HEK293 (cell line): ENCODE measurements around the gene SAPCD1.
A peak's percentile ranks its signal among the peaks of the same experiment; 100 is the strongest.

Experiments
- CTCF ChIA-PET: fragments of 350-600 bp; formaldehyde crosslinking; extraction: SDS; loops from one replicate; lab custom pipeline; 2021; ENCODE audit warnings: antibody characterized with exemption; lab: Yijun Ruan, JAX
- POLR2A ChIA-PET: fragments of 300-600 bp; formaldehyde crosslinking; extraction: SDS; loops from one replicate; lab custom pipeline; 2020; ENCODE audit warnings: antibody characterized with exemption, inconsistent platforms; lab: Yijun Ruan, JAX
- H3K27ac ChIP-seq: fragments of 200-500 bp; sonication (Bioruptor generic); 2 replicates; pipeline ENCODE4 v1.5.1; 2014; ENCODE audit warnings: low read depth, low read length, control low read depth, inconsistent platforms; ENCODE audit errors: extremely low read depth
- H3K36me3 ChIP-seq, 2 experiments: fragments of 200-500 bp in 1 of 2; sonication (Bioruptor generic) in 1 of 2; 1 replicate in 1 of 2; 2 replicates in 1 of 2; pipeline ENCODE4 v1.5.1; 2014 to 2017; ENCODE audit warnings: inconsistent platforms in 2 of 2, low read length in 2 of 2; ENCODE audit not compliant: control insufficient read depth in 2 of 2, insufficient read depth in 1 of 2
- H3K4me1 ChIP-seq: fragments of 200-500 bp; sonication (Bioruptor generic); 2 replicates; pipeline ENCODE4 v1.5.1; 2014; ENCODE audit warnings: mild to moderate bottlenecking, low read length, inconsistent platforms; ENCODE audit not compliant: control insufficient read depth, insufficient read depth
- H3K4me3 ChIP-seq: 2 replicates; pipeline ENCODE4 v1.5.1; 2011; ENCODE audit warnings: low read depth, mild to moderate bottlenecking, control low read depth, low read length, moderate library complexity
- H3K9me3 ChIP-seq: fragments of 200-500 bp; sonication (Bioruptor generic); 2 replicates; pipeline ENCODE4 v1.5.1; 2014; ENCODE audit warnings: low read depth, low read length, inconsistent platforms; ENCODE audit not compliant: control insufficient read depth, insufficient read depth
- FEZF1 ChIP-seq: fragments of 450-650 bp; formaldehyde crosslinking; IDR thresholded peaks from 2 replicates; pipeline ENCODE4 v1.5.1; 2016; ENCODE audit warnings: missing biosample characterization, missing genetic modification characterization
- GFI1B ChIP-seq: fragments of 450-650 bp; formaldehyde crosslinking; IDR thresholded peaks from 2 replicates; pipeline ENCODE4 v1.5.1; 2016; ENCODE audit warnings: missing biosample characterization, missing genetic modification characterization
- HOXC10 ChIP-seq: sonication (generic); formaldehyde crosslinking; IDR thresholded peaks from 2 replicates; pipeline ENCODE4 v1.8.1; 2023; ENCODE audit warnings: mild to moderate bottlenecking, missing genetic modification reagents
- HOXD13 ChIP-seq: sonication (generic); formaldehyde crosslinking; IDR thresholded peaks from 2 replicates; pipeline ENCODE4 v1.8.0; 2022; ENCODE audit warnings: missing genetic modification reagents, borderline replicate concordance
- KLF16 ChIP-seq: fragments of 450-650 bp; formaldehyde crosslinking; IDR thresholded peaks from 2 replicates; pipeline ENCODE4 v1.5.1; 2017; ENCODE audit warnings: missing biosample characterization, missing genetic modification characterization
- WT1 ChIP-seq: fragments of 450-650 bp; formaldehyde crosslinking; IDR thresholded peaks from 2 replicates; pipeline ENCODE4 v1.5.1; 2016; ENCODE audit warnings: missing biosample characterization, missing genetic modification characterization
- ZBTB20 ChIP-seq: fragments of 450-650 bp; formaldehyde crosslinking; IDR thresholded peaks from 2 replicates; pipeline ENCODE4 v1.5.1; 2016; ENCODE audit warnings: missing biosample characterization, missing genetic modification characterization
- ZBTB21 ChIP-seq: fragments of 450-650 bp; formaldehyde crosslinking; IDR thresholded peaks from 2 replicates; pipeline ENCODE4 v1.5.1; 2017; ENCODE audit warnings: missing biosample characterization, missing genetic modification characterization
- ZNF10 ChIP-seq: fragments of 450-650 bp; formaldehyde crosslinking; IDR thresholded peaks from 2 replicates; pipeline ENCODE4 v1.5.1; 2017; ENCODE audit warnings: missing biosample characterization, missing genetic modification characterization
- ZNF114 ChIP-seq: fragments of 450-650 bp; formaldehyde crosslinking; IDR thresholded peaks from 2 replicates; pipeline ENCODE4 v1.5.0; 2017; ENCODE audit warnings: missing biosample characterization, missing genetic modification characterization
- ZNF140 ChIP-seq: fragments of 450-650 bp; formaldehyde crosslinking; IDR thresholded peaks from 2 replicates; pipeline ENCODE4 v1.5.1; 2016; ENCODE audit warnings: missing biosample characterization, missing genetic modification characterization
- ZNF221 ChIP-seq: fragments of 450-650 bp; formaldehyde crosslinking; IDR thresholded peaks from 2 replicates; pipeline ENCODE4 v1.5.1; 2017; ENCODE audit warnings: missing biosample characterization, missing genetic modification characterization, borderline replicate concordance
- ZNF324 ChIP-seq: fragments of 450-650 bp; formaldehyde crosslinking; IDR thresholded peaks from 2 replicates; pipeline ENCODE4 v1.5.1; 2016; ENCODE audit warnings: missing biosample characterization, missing genetic modification characterization
- ZNF366 ChIP-seq: fragments of 450-650 bp; formaldehyde crosslinking; conservative IDR thresholded peaks from 2 replicates; pipeline ENCODE4 v1.5.1; 2016; ENCODE audit warnings: missing biosample characterization, missing genetic modification characterization
- ZNF37A ChIP-seq: fragments of 450-650 bp; IDR thresholded peaks from 2 replicates; pipeline ENCODE4 v1.5.1; 2018; ENCODE audit warnings: missing biosample characterization, missing genetic modification characterization
- ZNF426 ChIP-seq: fragments of 450-650 bp; formaldehyde crosslinking; IDR thresholded peaks from 2 replicates; pipeline ENCODE4 v1.5.1; 2017; ENCODE audit warnings: missing biosample characterization, missing genetic modification characterization, mild to moderate bottlenecking, inconsistent platforms, moderate library complexity
- ZNF433 ChIP-seq: fragments of 450-650 bp; formaldehyde crosslinking; IDR thresholded peaks from 2 replicates; pipeline ENCODE4 v1.5.1; 2016; ENCODE audit warnings: missing biosample characterization, missing genetic modification characterization, low read depth
- ZNF529 ChIP-seq: fragments of 450-650 bp; formaldehyde crosslinking; IDR thresholded peaks from 2 replicates; pipeline ENCODE4 v1.5.1; 2017; ENCODE audit warnings: missing genetic modification characterization, missing biosample characterization; ENCODE audit not compliant: insufficient replicate concordance
- ZNF621 ChIP-seq: fragments of 450-650 bp; formaldehyde crosslinking; IDR thresholded peaks from 2 replicates; pipeline ENCODE4 v1.5.1; 2017; ENCODE audit warnings: missing biosample characterization, missing genetic modification characterization
- ZNF626 ChIP-seq: fragments of 450-650 bp; sonication (Bioruptor Pico); formaldehyde crosslinking; IDR thresholded peaks from 2 replicates; pipeline ENCODE4 v1.5.1; 2018; ENCODE audit warnings: missing biosample characterization, missing genetic modification characterization, inconsistent platforms
- ZNF76 ChIP-seq: fragments of 450-650 bp; formaldehyde crosslinking; IDR thresholded peaks from 2 replicates; pipeline ENCODE4; 2016; ENCODE audit warnings: low read depth, missing biosample characterization, missing genetic modification characterization, borderline replicate concordance
- TF ChIP-seq, protein P1 (sequence below): fragments of 450-650 bp; formaldehyde crosslinking; IDR thresholded peaks from 2 replicates; pipeline ENCODE4 v1.5.1; 2016; ENCODE audit warnings: missing biosample characterization, missing genetic modification characterization
- TF ChIP-seq, protein P2 (sequence below): fragments of 450-650 bp; formaldehyde crosslinking; optimal IDR thresholded peaks from 2 replicates; pipeline ENCODE3; 2016; ENCODE audit warnings: missing biosample characterization, mild to moderate bottlenecking, missing genetic modification characterization
- TF ChIP-seq, protein P3 (sequence below): fragments of 450-650 bp; formaldehyde crosslinking; IDR thresholded peaks from 2 replicates; pipeline ENCODE4 v1.5.1; 2016; ENCODE audit warnings: missing biosample characterization, missing genetic modification characterization

The SAPCD1 gene

DNA sequence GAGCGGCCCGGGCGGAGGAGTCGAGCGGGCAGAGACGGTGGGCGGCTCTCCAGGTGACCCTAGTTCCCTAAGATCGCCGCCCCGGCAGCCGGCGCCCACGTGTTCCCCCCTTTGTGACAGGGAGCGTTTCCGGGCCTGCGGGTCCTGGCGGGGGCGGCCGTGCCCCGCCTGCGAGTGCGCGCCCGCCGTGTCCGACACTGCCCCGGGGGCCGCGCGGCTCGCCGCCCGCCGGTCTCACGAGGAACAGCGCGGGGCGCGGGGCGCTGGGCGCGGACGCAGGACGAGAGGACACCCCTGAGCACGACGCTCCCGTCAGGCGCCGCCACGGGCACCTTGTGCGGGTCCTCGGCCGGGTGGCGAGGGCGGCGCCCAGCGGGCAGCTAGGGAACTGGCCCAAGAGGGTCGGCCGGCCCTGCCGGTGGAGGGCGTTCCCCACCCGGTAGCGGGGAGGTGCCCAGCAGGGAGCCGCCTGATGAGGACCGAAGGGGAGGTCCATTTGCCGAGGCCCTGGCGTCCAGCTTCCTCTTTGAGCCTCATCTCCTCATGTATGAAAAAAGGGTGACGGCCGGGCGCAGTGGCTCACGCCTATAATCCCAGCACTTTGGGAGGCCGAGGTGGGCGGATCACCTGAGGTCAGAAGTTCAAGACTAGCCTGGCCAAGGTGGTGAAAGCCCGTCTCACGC, 33.3 kb downstream of the SAPCD1 start, which contains the start of gene VARS1 (continued):
- TF ChIP-seq ZNF529 (tag by site-specific recombination) (no peak), ZNF114 (tag by site-specific recombination) (no peak), ZBTB21 (tag by site-specific recombination) (0 out of 2 replicates have a peak, but pooled peaks have one; percentile 31), ZNF426 (tag by site-specific recombination) (no peak), ZNF10 (peak; percentile 94), WT1 (tag by site-specific recombination) (peak; percentile 86)
- TF ChIP-seq, protein P1, sequence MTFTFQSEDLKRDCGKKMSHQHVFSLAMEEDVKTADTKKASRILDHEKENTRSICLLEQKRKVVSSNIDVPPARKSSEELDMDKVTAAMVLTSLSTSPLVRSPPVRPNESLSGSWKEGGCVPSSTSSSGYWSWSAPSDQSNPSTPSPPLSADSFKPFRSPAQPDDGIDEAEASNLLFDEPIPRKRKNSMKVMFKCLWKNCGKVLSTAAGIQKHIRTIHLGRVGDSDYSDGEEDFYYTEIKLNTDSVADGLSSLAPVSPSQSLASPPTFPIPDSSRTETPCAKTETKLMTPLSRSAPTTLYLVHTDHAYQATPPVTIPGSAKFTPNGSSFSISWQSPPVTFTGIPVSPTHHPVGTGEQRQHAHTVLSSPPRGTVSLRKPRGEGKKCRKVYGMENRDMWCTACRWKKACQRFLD (tag by site-specific recombination) = peak; percentile 96
- TF ChIP-seq, protein P2, sequence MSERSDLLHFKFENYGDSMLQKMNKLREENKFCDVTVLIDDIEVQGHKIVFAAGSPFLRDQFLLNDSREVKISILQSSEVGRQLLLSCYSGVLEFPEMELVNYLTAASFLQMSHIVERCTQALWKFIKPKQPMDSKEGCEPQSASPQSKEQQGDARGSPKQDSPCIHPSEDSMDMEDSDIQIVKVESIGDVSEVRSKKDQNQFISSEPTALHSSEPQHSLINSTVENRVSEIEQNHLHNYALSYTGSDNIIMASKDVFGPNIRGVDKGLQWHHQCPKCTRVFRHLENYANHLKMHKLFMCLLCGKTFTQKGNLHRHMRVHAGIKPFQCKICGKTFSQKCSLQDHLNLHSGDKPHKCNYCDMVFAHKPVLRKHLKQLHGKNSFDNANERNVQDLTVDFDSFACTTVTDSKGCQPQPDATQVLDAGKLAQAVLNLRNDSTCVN (tag by site-specific recombination) = peak; percentile 90

DNA sequence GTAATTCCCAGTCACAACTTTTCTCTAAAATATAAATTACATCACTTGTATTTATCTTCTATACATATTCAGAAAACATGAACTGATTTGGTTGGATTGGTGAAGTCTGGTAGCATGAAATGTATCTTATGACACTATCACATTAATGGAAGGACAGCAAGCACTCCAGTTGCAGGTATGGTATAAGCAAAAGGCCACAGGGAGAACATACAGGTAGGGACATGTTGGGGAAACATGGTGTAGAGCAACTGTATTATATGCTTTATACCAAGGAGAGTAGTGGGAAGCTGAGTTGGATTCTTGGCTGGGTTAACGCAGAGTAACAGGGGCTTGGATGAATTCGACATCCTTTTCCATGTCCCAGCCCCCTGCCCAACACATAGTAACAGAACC, 34.5 kb downstream of the SAPCD1 start:
- H3K27ac ChIP-seq = peak overlapping the region; percentile 48; the same call in 1 of the 2 replicates
- H3K4me3 ChIP-seq = no peak overlapping the region
- H3K36me3 ChIP-seq = peaks cover 16 to 31% of the 10 kb centered on the region in 2 experiments
- ChIA-PET POLR2A (interaction anchor here (0.7 to 5.9 kb wide), 6 partner anchors 9 to 1173 kb away, joined by 5 to 138 read pairs (median 21); partner anchors contain the start of genes HSPA1A, HSPA1B, HSPA1L and LSM2), CTCF (interaction anchor here (0.6 to 4.9 kb wide), 5 partner anchors 10 to 108 kb away, joined by 3 to 55 read pairs (median 6); partner anchors contain the start of genes HSPA1A, HSPA1L and LSM2)
- no peaks in the 10 kb centered on the region; the same call in 1 of the 2 replicates for H3K4me1 ChIP-seq
- TF ChIP-seq ZNF140 (tag by site-specific recombination) (no peak), ZBTB20 (tag by site-specific recombination) (peak; percentile 31; the same call in 1 of the 2 replicates)
- H3K9me3 ChIP-seq = no peaks in the 10 kb centered on the region

DNA sequence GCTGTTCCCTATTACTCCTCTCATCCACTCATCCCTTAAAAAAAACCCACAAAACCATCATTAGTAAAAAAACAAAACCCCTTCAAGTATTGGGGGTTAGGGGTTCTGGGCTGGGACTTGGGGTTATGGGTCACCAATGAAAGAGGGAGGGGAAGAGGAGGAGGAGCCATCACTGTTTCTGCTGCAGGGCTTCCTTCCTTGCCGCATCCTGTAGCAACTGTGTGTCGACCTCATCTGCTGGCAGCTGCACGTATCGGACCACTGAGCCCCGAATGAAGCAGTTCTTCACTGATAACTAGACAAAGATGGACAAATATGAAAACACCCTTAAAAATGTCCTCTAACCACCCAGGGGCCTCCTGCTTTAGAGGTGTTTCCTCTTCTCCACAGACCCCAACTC, 35.1 kb downstream of the SAPCD1 start:
- Histone ChIP-seq H3K27ac (peak overlapping the region; percentile 48; the same call in 1 of the 2 replicates), H3K4me3 (no peak overlapping the region), H3K9me3 (no peaks in the 10 kb centered on the region), H3K4me1 (no peaks in the 10 kb centered on the region; the same call in 1 of the 2 replicates), H3K36me3 (peaks cover 22 to 25% of the 10 kb centered on the region in 2 experiments)
- ChIA-PET CTCF (interaction anchor here (4.9 kb wide), 1 partner anchor 10 kb away, joined by 55 read pairs; the partner anchor contains the start of gene LSM2), POLR2A (interaction anchor here (5.5 to 5.9 kb wide), 2 partner anchors 8 to 29 kb away, joined by 69 to 138 read pairs; partner anchors contain the start of genes HSPA1B and LSM2)
- TF ChIP-seq GFI1B = no peak
- peak; percentile 35; the same call in 1 of the 2 replicates for TF ChIP-seq ZNF366 (tag by site-specific recombination)

DNA sequence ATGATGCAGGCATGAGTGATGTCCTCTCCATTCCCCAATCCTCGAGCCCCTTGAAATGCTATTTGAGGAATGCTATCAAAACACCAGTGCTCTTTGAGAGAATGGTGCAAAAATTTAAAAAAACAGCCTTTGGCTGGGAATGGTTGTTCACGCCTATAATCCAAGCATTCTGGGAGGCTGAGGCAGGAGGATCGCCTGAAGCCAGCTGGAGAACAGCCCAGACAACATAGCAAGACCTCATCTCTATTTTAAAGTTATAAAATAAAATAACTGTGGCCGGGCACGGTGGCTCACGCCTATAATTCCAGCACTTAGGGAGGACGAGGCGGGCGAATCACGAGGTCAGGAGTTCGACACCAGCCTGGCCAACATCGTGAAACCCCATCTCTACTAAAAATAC, 37.3 kb downstream of the SAPCD1 start:
- CTCF ChIA-PET = interaction anchor here (1.7 to 2.2 kb wide), 2 partner anchors 30 to 31 kb away, joined by 6 to 7 read pairs; no protein-coding TSS in a partner anchor
- Histone ChIP-seq H3K4me3 (no peak overlapping the region), H3K4me1 (no peaks in the 10 kb centered on the region; the same call in 1 of the 2 replicates), H3K36me3 (peaks cover 31 to 40% of the 10 kb centered on the region in 2 experiments), H3K9me3 (no peaks in the 10 kb centered on the region), H3K27ac (no peak overlapping the region)
- POLR2A ChIA-PET = interaction anchor here (0.6 to 5.5 kb wide), 4 partner anchors 15 to 33 kb away, joined by 4 to 138 read pairs (median 16); partner anchors contain the start of genes HSPA1A, HSPA1B and HSPA1L
- no peak for TF ChIP-seq FEZF1
- TF ChIP-seq ZNF433 (tag by site-specific recombination) = no peak
- TF ChIP-seq ZNF324 (tag by site-specific recombination) = no peak
- no peak for TF ChIP-seq ZNF76 (tag by site-specific recombination)
- no peak for TF ChIP-seq ZNF626
- no peak for TF ChIP-seq ZNF621 (tag by site-specific recombination)
- TF ChIP-seq ZNF221 (tag by site-specific recombination) = no peak
- TF ChIP-seq ZNF37A = no peak
- TF ChIP-seq HOXD13 (CRISPR knock-in tag) = no peak
- no peak for TF ChIP-seq KLF16 (tag by site-specific recombination)
- TF ChIP-seq, protein P3, sequence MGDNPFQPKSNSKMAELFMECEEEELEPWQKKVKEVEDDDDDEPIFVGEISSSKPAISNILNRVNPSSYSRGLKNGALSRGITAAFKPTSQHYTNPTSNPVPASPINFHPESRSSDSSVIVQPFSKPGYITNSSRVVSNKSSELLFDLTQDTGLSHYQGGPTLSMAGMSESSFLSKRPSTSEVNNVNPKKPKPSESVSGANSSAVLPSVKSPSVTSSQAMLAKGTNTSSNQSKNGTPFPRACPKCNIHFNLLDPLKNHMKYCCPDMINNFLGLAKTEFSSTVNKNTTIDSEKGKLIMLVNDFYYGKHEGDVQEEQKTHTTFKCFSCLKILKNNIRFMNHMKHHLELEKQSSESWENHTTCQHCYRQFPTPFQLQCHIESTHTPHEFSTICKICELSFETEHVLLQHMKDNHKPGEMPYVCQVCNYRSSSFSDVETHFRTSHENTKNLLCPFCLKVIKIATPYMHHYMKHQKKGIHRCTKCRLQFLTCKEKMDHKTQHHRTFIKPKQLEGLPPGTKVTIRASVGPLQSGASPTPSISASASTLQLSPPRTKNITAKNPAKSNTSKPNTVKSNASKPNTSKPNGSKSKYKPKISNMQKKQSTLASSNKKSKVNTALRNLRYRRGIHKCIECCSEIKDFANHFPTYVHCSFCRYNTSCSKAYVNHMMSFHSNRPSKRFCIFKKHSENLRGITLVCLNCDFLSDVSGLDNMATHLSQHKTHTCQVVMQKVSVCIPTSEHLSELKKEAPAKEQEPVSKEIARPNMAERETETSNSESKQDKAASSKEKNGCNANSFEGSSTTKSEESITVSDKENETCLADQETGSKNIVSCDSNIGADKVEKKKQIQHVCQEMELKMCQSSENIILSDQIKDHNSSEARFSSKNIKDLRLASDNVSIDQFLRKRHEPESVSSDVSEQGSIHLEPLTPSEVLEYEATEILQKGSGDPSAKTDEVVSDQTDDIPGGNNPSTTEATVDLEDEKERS (tag by site-specific recombination) = no peak
- TF ChIP-seq HOXC10 (CRISPR knock-in tag) = no peak
